ENCODE results near the gene VTI1B.

Gene VTI1B

GRCh38 chr14:67675219-67675582 lies 769 bp upstream of the VTI1B start:
- no peak for DNase-seq

GRCh38 chr14:67674139-67674479 lies 323 bp downstream of the VTI1B start:
- peak in 2 of 4 experiments; percentile 30 to 37 for DNase-seq

DNA sequence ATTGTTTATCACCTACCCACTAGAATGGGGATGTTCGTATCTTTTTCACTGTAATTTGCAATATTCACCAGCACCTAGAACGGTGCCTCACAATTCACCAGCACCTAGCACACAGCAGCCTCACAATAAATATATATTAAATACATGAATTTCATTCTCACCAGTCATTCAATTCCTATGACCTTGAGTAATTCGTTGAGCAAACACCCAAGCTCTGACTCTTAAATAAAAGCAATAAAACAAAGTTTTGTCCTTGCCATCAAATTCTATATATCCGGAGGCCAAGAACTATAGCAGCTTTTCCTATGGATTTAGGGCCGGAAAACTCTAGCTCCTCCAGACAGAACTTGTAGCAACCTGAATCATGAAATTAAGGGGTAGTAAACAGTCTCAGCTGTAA lies 981 bp downstream of the VTI1B start:
- no peak for DNase-seq

DNA sequence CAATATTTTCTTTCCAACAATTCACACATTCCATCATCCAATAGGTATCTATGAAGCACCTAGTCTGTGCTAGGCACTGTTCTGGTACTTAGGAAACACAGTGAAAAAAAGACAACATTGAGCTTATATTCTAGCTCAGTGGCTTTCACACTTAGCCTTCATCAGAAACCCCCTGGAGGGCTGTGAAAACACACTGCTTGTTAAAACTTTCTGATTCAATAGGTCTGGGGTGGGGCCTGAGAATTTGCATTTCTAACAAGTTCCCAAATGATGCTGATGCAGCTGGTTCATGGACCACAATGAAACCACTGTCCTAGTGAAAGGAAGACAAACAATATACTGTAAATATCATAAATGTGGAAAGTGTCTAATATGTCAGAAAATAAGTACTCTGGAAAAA lies 5.9 kb downstream of the VTI1B start:
- no peak for DNase-seq

DNA sequence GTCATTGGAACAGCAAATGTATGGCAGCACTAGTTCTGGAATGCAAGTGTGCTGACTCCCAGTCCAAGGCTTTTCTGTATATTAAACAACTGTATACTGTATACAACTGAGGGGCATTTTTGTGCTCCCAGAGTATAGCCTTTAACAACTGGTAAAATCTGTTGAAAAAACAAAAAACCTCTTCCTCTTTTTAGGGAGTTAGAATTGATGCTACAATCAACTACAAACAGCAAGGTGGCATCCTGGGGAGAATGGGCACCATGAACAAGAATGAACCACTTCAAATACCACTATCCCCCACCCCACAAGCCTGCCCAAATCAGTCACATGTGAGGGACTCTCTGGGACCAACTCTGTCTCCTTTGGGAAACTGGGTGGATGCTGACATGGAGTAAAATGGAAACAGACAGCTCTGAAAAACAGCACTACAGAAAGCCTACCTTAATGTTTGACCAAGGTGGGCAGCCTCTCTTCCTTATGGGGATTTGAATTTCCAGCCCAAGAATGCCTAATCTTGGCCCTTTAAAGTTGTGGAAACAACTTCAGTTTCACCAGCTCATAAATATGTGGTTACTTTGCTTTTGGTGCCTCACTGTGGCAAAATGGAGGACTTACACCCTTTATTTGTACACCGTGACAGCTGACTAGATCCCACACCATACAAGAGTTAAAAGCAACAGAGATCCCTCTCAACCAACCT lies 7.5 kb downstream of the VTI1B start:
- no peak for DNase-seq

DNA sequence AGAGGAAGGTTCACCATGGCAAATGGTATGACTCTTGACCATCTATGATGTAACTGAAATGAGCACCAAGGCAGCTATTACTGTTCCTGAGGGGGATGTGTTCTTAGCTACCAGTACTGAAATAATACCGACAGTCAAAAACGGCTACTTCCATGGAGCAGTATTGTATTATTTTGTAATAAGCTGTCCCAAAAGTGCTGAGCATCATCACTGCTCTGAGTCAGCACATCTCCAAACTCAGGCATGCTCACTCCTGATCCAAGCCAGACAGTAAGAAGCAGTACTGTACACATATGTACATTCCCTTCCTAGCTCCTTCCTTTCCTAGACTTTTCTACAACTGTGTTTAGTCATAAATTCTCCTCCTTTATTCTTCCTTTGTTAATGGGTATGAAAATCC lies 8.6 kb downstream of the VTI1B start:
- DNase-seq = no peak

- no peak for DNase-seq
Observed at GRCh38 chr14:67663633-67664032, 10.8 kb downstream of the VTI1B start.

DNA sequence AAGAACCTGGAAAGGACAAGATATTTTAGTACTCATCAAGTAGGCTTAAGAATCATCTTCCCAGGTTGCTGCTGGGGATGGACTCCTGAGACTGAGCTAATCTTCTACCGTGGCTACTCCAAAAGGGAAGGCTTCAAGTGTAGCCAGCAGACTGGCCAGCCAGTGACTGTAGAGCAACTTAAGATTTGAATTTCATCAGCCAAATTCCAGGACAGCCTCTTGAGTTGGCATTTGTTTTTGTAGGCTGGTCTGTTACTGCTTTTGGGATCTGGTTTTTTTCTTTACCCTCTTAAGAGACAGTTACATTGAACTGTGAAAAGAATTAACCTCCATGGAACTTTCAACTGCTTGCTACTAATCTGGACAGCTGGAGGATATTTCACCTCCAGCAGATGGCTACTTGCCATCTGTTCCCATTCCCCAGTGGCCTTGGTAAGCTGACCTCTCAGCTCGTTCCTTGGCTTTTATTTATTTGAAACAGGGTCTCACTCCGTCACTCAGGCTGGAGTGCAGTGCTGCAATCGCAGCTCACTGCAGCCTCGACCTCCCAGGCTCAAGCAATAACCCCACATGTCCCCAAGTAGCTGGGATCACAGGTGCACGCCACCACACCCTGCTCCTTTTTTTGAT lies 20.7 kb downstream of the VTI1B start:
- DNase-seq = no peak

DNA sequence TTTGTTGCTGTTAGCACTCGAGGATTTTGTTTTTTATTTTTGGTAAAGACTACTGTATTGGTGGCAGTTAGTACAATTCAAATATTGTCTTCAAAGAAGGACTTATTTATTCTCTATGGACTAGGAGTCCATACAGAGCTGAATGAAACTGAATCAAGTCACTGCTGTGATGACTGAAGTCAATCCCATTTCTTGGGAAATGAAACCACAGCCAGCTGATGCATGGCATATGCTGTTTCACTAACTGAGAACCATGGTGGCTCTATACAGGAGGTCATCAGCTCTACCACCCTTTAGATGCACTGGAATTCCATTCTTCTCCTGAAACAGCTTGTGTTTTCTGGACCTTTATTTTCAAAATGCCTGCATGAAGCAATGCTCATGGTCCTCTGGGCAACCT lies 22.2 kb downstream of the VTI1B start:
- DNase-seq = no peak

DNA sequence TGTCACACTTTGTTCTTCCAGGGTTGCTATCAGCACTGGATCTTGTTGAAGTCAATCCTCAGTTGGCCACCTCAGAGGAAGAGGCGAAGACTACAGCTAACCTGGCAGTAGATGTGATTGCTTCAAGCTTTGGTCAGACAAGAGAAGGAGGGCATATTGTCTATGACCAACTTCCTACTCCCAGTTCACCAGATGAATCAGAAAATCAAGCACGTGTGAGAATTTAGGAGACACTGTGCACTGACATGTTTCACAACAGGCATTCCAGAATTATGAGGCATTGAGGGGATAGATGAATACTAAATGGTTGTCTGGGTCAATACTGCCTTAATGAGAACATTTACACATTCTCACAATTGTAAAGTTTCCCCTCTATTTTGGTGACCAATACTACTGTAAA lies 23.7 kb downstream of the VTI1B start:
- no peak for DNase-seq

GRCh38 chr14:67650151-67650550 lies 24.3 kb downstream of the VTI1B start:
- no peak for DNase-seq

- no peak for DNase-seq
Observed at GRCh38 chr14:67646131-67646530, 28.3 kb downstream of the VTI1B start.

- no peak for DNase-seq
Observed at GRCh38 chr14:67645414-67645813, 29.0 kb downstream of the VTI1B start.

DNA sequence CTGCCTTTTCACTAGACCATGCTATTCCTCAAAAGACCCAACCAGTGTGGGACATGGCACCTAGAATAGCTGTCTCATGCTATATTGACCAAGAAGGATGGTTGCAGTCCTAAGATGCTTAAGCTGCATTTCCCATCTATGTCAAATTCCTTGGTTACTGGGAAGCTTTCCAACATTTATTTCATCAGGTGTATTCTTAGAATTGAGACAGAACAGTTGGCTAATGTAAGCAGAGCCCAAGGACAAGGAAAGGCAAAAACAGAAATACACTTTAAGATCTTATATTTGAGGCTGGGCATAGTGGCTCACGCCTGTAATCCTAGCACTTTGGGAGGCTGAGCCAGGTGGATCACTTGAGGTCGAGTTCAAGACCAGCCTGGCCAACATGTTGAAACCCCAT lies 30.0 kb downstream of the VTI1B start:
- DNase-seq = no peak

DNA sequence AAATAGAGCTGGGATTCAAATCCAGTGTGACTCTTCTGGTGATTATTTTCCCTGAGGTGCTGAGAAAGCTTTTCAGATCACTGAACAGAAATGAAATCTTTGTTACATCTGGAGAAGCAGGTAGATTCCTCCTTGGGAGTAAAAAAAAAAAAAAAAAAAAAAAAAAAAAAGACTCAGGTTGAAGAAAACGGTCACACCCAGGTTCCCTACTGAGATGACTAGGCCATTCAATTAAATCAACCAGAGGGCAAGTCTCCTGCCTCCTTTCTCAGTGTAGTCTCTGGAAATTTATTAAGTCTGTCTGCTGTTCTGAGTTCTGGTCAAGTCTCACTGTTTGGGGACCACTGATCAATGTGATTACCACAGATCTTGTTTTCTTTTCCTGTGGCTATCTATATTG lies 30.7 kb downstream of the VTI1B start:
- DNase-seq = no peak

- no peak for DNase-seq
Observed at GRCh38 chr14:67641902-67642749, 32.3 kb downstream of the VTI1B start.

DNA sequence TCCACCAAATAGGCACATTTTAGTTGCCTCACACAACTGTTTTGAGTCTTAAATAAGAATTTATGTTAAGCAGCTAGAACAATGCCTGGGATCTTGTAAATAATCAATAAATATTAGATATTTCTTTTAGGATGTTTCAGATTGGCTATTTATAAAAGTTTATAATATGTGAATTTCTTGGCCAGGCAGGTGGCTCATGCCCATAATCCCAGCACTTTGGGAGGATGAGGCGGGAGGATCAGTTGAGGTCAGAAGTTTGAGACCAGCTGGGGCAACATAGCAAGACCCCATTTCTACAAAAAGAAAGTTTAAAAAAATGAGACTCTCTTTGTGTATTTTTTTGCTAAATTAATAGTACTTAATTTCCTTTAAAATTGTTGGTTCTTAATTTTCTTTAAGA lies 33.0 kb downstream of the VTI1B start:
- no peak for DNase-seq

DNA sequence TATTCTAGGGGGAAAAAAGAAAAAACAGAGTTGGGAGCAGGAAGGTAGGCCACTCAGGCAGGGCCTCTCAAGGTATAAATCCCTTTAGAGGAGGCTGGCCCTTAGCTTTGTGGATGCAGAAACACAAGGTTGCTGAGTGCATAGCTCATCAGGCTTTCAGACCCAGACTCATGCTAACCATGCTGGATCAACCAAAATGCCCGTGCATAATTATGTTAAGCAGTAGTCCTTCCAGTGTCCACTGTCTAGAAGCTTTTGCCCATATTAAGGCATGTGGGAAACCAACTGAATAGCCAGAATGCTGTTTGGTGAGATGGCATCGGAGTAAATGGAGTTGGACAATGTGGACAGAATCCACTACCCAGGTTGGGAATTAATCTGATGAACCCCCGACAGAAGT lies 35.8 kb downstream of the VTI1B start:
- DNase-seq = no peak

- DNase-seq = no peak
Observed at GRCh38 chr14:67636361-67636919, 38.0 kb downstream of the VTI1B start.

- DNase-seq = no peak
Observed at GRCh38 chr14:67633451-67634147, 40.8 kb downstream of the VTI1B start.

- DNase-seq = no peak
Observed at GRCh38 chr14:67630938-67631337, 43.5 kb downstream of the VTI1B start.

DNA sequence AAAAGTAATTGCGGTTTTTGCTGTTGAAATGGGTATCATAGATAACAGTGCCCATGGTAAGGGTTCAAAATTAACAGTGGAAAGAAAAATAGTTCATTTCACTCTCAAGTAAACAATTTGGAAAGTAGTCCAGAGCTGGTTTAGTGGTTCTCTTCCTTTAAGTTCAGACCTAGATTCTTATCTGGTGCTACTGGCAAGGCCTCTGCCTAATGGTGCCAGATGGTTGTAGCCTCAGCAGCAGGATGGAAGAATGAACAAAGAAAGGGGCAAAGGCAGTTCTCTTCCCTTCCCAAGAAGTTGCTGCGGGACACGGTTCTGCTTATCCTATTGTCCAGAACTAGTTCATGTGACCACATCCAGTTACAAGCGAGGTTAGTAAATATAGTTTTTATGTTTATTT lies 44.2 kb downstream of the VTI1B start:
- DNase-seq = no peak

DNA sequence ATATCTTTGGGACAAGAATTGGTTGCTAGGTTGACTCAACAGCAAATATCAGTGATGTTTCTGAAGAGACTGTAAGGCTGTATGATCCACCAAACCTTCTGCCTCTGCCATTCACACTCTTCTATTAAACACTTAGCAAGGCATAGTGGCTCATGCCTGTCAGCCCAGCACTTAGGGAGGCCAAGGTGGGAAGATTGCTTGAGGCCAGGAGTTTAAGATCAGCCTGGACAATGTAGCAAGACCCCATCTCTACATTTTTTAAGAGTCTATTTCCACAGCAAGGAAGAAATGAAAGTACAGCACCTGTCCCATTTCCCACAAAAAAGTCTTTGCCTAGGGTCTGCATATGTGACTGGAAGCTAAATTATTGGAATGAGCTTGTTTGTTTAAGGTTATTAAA lies 46.9 kb downstream of the VTI1B start:
- DNase-seq = no peak
